DMS53 treated with DMSO at 0.1 percent for 48 hours (cell line): ENCODE measurements around the gene ATP6V1G2.

ENCODE experiments used
- DNase-seq: peaks from one replicate; lab custom pipeline; 2025; ENCODE audit not compliant: unreplicated experiment; lab: John Stamatoyannopoulos, UW

ATP6V1G2 gene

GRCh38 chr6:31548544-31548873, 2.1 kb upstream of the ATP6V1G2 start:
- no peak for DNase-seq

DNA sequence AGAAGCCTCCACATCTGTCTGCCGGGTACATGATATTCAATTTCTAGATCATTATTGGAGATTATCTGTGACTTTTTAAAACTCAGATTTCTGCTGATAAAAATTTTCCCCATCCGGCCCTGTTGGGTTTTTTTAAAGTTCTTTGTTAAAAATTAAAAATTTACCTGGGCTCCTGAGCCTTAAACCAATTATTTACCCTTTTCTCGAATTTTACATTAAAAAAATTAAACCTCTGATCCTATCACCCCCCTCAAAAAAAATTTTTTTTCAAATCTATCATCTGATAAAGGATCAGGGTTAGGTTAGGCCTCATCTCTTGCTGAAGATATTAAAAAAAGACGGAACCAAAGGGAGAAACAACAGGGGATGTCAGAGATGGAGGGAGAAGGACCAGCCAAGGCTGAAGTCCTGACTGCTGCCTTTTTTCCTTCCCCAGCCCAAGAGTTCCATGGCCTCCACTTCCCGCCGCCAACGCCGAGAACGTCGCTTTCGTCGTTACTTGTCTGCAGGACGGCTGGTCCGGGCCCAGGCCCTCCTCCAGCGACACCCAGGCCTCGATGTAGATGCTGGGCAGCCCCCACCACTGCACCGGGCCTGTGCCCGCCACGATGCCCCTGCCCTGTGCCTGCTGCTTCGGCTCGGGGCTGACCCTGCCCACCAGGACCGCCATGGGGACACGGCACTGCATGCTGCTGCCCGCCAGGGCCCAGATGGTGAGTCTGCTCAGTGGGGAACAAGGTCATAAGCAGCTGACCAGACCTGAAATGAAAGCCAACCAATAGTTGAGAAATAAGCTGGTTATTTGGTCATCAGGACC, 1.5 kb upstream of the ATP6V1G2 start:
- no peak for DNase-seq

DNA sequence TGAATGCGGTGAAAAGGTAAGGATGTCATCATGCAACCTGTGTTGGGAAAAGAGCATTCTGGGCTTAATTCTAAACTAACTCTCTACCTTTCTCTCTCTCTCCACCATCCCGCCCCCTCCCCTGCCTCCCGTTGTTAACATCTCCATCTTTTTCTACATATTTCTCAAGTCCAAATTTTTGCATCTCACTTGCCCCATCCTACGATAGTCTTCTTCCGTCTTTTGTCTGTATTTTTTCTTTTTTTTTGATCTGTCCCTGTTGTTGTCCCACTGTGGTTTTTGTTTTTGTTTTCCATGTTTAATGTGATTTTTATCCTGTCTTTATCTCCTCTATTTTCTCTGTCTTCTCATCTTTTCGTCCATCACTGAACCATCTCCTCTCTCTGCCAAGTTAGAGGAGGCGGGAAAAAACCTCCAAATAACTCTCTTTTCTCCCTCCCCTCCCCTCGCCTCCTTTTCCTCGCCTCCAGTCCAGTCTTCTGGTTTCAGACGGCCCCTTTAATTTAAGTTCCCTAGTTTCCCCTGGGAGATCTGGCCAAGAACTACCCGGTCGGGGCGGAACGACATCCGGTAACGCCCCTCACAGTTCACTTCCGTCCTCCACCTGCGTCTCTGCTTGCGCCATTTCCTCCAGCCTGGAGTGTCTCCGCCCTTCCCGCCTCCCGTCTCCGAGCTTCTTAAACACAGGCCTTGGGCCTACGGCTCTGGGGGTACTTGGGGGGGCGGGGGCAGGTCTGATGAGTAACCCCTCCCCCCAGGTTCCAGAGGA, 734 bp upstream of the ATP6V1G2 start, which contains the start of gene NFKBIL1:
Gene NFKBIL1, plus strand, starts transcription at position 651 of the 769 bp plus-strand sequence. Its CDS starts 87 bp downstream, at position 738.
- peak; percentile 94 for DNase-seq

DNA sequence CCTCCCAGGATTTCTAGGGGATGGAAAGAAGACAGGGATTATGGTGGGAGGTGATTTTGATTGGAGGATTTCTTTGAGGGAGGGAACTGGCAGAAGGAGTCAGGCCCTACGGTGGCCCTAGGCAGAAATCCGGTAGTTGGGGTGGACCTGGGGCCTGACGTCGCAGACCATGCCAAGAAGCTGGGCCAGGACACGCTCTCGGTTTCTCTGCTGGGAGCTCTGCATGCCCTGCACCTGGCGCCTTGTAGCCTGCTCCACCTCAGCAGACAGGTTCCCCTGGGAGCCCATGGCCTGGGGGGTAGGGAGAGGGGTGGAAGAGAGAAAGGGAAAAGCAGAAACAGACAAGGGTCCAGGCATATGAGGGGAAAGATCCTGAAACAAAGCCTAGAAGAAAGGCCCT, 1.1 kb downstream of the ATP6V1G2 start:
- DNase-seq = no peak

DNA sequence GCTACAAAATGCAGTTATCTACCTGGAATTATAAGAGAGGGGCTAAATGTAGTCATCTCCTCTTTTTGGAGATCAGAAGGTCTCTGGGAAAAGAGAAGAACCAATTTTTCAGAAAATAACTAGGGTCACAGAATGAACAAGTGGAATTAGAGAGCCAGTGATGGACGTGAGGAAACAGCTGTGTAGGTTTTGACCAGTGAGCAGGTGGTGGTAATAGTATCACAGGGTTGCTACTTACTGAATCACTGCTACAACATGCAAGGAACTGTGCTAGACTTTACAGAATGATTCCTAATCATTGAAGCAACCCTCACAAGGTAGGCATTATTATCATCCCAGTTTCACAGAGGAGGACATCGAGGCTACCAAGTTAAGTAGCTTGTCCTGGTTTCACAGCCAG, 1.7 kb downstream of the ATP6V1G2 start:
- DNase-seq = no peak

GRCh38 chr6:31543639-31544038, 2.8 kb downstream of the ATP6V1G2 start:
- DNase-seq = no peak

- peak; percentile 96 for DNase-seq
Observed at GRCh38 chr6:31541658-31542521, 4.5 kb downstream of the ATP6V1G2 start, which contains the start of gene DDX39B. Gene DDX39B (minus strand): TSS chr6:31542003. CDS start chr6:31540532, 1,471 bp downstream.

DNA sequence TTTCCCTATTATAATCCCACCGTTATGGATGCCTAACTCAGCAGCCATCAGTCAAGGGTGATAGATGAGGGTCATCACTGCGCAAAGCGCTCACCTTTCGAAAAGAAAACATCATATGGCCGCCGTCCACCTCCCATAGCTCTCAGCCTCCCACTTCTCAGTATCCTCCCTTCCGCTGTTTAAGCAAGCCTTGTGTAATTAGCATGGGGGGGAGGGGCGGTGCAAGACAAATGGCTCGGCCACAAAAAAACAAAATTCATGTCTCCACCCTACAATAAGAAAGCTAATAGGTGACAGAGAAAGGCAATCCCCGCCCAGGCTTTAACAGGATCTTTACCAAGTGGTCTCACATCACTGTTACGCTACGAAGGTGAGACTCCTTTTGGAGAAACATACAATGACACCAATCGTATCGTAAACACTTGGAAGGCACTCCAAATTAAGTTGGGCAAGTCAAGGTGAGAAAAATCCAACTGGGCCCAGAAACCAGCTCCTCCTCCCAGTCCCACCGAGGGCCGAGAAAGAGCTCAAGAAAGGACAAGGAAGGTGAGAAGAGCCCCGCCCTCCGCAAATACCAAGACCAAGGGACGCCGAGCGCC, 5.2 kb downstream of the ATP6V1G2 start:
- peak; percentile 34 for DNase-seq

DNA sequence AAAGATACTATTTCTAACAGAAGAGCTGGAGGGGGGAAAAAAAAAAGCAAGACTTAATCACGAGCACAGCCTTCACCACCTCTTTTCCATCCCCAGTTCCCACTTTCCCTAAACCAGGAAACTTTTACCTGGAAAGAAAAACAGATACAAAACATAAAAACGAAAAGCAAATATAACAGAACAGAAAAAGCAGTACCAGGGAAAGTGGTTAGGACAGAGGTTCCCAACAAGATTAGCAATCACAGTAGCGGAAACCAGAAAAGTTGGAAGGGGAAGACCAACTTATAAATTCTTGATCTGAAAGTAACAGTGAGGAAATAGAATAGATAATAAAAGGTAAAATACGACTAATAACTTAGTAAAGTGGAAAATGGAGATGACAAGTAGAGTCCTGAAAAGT, 5.8 kb downstream of the ATP6V1G2 start:
- DNase-seq = no peak

- DNase-seq = no peak
Observed at GRCh38 chr6:31538805-31539400, 7.5 kb downstream of the ATP6V1G2 start.

DNA sequence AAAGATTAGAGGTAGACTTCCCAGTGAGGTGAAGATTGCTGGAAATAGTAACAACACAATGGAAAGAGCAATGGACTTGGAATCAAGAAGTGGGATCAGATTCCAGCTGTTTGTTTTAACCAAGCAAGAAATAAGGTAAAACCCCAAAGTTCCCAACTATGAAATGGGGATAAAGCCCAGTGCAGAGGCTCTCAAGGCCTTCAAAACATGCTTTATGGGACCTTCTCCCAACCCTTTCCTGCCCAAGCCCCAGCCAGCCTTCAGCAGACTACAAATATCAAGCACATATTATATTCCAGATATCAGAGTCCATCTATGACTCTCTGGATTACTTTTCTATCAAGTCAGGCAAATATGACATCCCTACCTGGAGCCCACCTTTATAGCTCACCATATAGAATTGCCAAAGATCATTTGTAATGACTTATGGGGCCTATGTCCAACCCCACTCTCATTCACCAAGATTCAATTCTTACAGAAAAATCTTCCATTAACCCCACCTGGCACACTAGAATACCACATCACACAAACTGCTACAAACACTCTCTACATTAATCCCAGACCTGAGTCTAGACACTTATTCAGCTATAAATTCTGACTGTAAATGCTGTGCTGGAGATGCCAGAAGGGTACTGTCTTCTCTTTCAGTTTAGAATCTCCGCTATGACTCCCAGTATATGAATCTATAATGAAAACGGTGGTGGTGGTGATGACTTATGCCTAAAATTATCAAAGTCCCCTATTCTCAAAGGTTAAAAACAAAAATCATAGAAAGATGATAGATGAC, 10.7 kb downstream of the ATP6V1G2 start:
- DNase-seq = no peak

DNA sequence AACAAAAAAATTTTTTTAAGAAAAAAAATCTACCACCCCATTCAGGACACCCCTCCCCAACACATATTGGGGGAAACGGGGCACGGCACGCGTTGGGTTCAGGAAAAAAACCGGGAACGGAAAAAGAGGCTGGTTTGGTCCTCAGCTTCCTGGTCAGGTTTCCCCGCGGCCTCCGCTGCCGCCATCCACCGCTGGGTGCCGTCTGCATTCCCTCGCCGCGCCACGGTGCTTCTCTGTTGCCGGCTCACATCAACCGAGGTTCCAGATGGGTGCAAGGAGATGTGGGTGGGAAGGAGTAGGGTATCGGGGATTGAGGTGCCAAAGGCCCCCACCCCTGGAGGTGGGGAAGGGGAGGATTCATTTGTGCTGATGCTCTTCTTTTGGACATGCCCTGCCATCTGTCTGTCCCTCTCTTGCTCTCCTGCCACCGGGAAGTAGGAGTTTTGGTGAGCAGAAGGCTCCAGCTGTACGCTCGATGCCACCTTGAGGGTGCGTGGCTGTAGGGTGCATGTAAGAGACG, 11.8 kb downstream of the ATP6V1G2 start:
- no peak for DNase-seq

- DNase-seq = no peak
Observed at GRCh38 chr6:31534011-31534410, 12.4 kb downstream of the ATP6V1G2 start.

DNA sequence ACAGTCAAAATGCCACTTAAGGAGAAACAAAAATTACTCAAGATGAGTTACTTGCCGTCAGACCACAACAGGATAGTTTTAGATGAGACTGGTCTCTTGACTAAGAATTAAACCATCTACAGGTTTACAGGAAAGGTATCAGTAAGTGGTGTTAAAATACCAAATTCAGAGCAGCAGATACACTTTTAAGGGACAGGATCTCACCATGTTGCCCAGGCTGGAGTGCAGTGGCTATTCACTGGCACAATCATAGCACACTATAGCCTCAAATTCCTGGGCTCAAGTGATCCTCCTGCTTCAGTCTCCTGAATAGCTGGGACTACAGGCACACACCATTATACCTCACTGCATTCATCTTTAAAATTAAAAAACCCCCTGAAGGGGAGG, 13.0 kb downstream of the ATP6V1G2 start:
- DNase-seq = no peak

- DNase-seq = no peak
Observed at GRCh38 chr6:31532644-31533454, 13.6 kb downstream of the ATP6V1G2 start.

DNA sequence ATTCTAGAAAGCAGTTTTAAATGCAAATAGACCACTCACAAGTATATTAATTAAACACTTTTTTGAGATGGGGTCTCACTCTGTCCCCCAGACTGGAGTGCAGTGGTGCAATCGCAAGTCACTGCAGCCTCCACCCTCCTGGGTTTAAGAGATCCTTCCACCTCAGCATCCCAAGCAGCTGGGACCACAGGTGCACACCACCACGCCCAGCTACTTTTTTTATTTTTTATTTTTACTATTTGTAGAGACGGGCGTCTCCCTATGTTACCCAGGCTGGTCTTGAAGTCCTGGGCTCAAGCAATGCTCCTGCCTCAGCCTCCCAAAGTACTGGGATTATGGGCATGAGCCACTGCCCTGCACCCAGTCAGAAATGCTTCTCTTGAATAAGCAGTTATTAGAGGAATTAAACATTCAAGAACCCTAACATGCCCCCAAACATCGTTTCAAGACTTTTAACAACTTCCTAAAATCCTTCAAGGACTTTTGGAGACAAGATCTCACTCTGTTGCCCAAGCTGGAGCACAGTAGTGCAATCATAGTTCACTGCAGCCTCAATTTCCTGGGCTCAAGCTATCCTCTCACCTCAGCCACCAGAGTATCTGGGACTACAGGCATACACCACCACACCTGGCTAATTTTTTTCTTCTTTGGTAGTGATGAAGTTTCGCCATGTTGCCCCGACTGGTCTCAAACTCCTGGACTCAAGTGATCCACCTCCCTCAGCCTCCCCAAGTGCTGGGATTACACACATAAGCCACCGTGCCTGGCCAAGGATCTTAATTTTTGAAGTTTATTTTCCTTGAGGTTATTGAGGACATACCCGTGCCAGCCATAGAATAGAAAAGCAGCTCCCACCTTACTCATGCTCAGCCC, 14.4 kb downstream of the ATP6V1G2 start:
- no peak for DNase-seq

GRCh38 chr6:31531162-31531561, 15.2 kb downstream of the ATP6V1G2 start:
- DNase-seq = no peak

GRCh38 chr6:31530659-31531058, 15.7 kb downstream of the ATP6V1G2 start:
- DNase-seq = no peak
